Caco-2 (cell line): Measurements from ENCODE around the gene MAD2L2. TPM values are rescaled to one million over a fixed set of nuclear protein-coding genes. Genes with fewer than 3 reads are reported as not detected.
A peak's percentile ranks its signal among the peaks of the same experiment; 100 is the strongest.

Experiments
- BruUV-seq: library from RNA; stranded (reverse); fragments of 400-500 nt; replicated peaks from 2 replicates; lab custom pipeline; 2021; lab: Mats Ljungman, UMichigan
- CTCF ChIA-PET: fragments of 300-600 bp; sonication (Branson Sonifier 250); formaldehyde crosslinking; loops from one replicate; lab custom pipeline; 2022; ENCODE audit warnings: antibody characterized with exemption; lab: Charles Lee
- POLR2A ChIA-PET: fragments of 300-600 bp; sonication (Branson Sonifier 250); formaldehyde crosslinking; loops from one replicate; lab custom pipeline; 2022; ENCODE audit warnings: antibody characterized with exemption; lab: Charles Lee
- DNase-seq, 2 experiments: peaks; one replicate each; pipeline versions ENCODE4 v3.0.0 to v3.0.0-alpha.2; 2020 to 2022
- H3K27me3 ChIP-seq: replicated peaks from 2 replicates; pipeline ENCODE4 v1.6.0; 2011; ENCODE audit warnings: low read length; ENCODE audit not compliant: control insufficient read depth, insufficient read depth
- H3K36me3 ChIP-seq: 2 replicates; pipeline ENCODE4 v1.5.1; 2011; ENCODE audit warnings: low read length; ENCODE audit not compliant: control insufficient read depth, insufficient read depth
- H3K4me1 ChIP-seq: fragments of 250-450 bp; sonication (Bioruptor Pico); 2 replicates; pipeline ENCODE4 v1.5.1; 2020; ENCODE audit warnings: mild to moderate bottlenecking
- H3K4me3 ChIP-seq: 2 replicates; pipeline ENCODE4 v1.5.1; 2011; ENCODE audit warnings: low read depth, mild to moderate bottlenecking, control low read depth, low read length
- H3K9me3 ChIP-seq: fragments of 250-450 bp; sonication (Bioruptor Pico); 2 replicates; pipeline ENCODE4 v1.5.1; 2020; ENCODE audit warnings: mild to moderate bottlenecking, moderate library complexity
- H3K27ac Mint-ChIP-seq: one replicate; pipeline ENCODE4 v1.8.0; 2022; ENCODE audit warnings: mixed read lengths; ENCODE audit not compliant: unreplicated experiment
- H3K27me3 Mint-ChIP-seq: one replicate; pipeline ENCODE4 v1.8.0; 2022; ENCODE audit warnings: mixed read lengths; ENCODE audit not compliant: insufficient read depth, unreplicated experiment
- H3K36me3 Mint-ChIP-seq: one replicate; pipeline ENCODE4 v1.8.0; 2022; ENCODE audit warnings: mild to moderate bottlenecking, mixed read lengths; ENCODE audit not compliant: insufficient read depth, unreplicated experiment
- H3K4me1 Mint-ChIP-seq: one replicate; pipeline ENCODE4 v1.8.0; 2022; ENCODE audit warnings: low read depth, mixed read lengths; ENCODE audit not compliant: unreplicated experiment
- H3K4me3 Mint-ChIP-seq: one replicate; pipeline ENCODE4 v1.8.0; 2022; ENCODE audit warnings: mild to moderate bottlenecking, moderate library complexity, mixed read lengths; ENCODE audit not compliant: unreplicated experiment
- H3K9me3 Mint-ChIP-seq: one replicate; pipeline ENCODE4 v1.8.0; 2022; ENCODE audit warnings: mixed read lengths; ENCODE audit not compliant: unreplicated experiment
- CTCF ChIP-seq, 2 experiments: fragments of 200-600 bp in 1 of 2; IDR thresholded peaks; 1 replicate in 1 of 2; 2 replicates in 1 of 2; pipeline versions ENCODE4 v1.5.1 to v1.8.0; 2011 to 2022; ENCODE audit warnings: antibody characterized with exemption in 1 of 2, control low read depth in 1 of 2, inconsistent platforms in 1 of 2, low read depth in 1 of 2, low read length in 1 of 2, mild to moderate bottlenecking in 1 of 2, moderate library complexity in 1 of 2; ENCODE audit not compliant: insufficient read depth in 1 of 2, severe bottlenecking in 1 of 2, unreplicated experiment in 1 of 2
- intact Hi-C: fragments of 100-400 bp; cut with micrococcal nuclease; formaldehyde crosslinking; loops from one replicate; pipeline ENCODE4 v1.10.0; 2022; ENCODE audit not compliant: unreplicated experiment
- total RNA-seq: library from RNA; stranded (reverse); gene quantifications from 2 replicates; pipeline ENCODE4 v1.2.3, GENCODE V29; 2022

The MAD2L2 gene
- total RNA-seq, 1 experiment from 2014 or later: 49.9 TPM

GRCh38 chr1:11719313-11720032, 38.5 kb upstream of the MAD2L2 start:
- CTCF ChIA-PET: interaction anchor here (0.5 to 3.1 kb wide), 8 partner anchors 9 to 264 kb away, joined by 3 to 17 read pairs (median 4); partner anchors contain the start of genes AGTRAP, FBXO2 and FBXO6
- H3K9me3 Mint-ChIP-seq: no peaks in the 10 kb centered on the region

DNA sequence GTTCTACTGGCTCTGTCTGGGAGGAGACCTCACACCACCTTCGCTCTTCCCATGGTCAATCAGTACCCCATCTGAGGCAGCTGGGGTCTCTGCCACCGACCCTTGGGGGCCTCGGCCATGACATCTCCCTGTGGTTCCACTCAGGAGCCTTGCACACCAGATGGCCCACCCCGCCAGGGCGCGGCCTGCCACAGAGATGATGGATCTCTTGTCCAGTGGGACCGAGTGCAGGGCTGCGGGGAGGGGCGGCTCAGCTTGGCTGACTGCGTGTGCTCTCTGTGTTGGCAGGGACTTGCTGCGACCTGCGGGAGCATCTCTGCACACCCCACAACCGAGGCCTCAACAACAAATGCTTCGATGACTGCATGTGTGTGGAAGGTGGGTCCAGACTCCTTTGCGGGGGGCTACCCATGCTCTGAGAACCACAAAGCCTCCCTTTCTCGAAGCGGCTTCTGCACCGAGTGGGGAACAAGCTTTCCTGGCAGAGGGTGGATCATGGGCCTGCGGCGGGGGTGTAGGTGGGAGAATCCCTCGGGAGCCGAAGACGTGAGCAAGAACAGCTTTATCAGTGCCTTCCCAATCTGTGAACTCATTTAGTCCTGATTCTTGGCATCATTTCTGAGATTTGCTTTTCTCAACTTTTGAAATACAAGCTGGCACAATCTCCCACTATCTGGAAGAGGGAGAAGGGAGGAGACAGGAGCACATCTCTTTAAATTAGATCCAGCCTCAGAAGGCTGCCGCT, 34.1 kb upstream of the MAD2L2 start:
- no peaks in the 10 kb centered on the region for H3K9me3 ChIP-seq
- H3K27me3 ChIP-seq: no peaks in the 10 kb centered on the region
- H3K4me1 ChIP-seq: no peaks in the 10 kb centered on the region
- H3K27me3 Mint-ChIP-seq: no peaks in the 10 kb centered on the region
- H3K36me3 Mint-ChIP-seq: no peaks in the 10 kb centered on the region
- no TSS peak for BruUV-seq
- no peak for TF ChIP-seq CTCF (IDR thresholded peaks at IDR 0.05; ENCODE audit: insufficient read depth in 1 of 2, low read depth in 1 of 2, low read length in 1 of 2, severe bottlenecking in 1 of 2, unreplicated experiment in 1 of 2)
- no peaks in the 10 kb centered on the region for H3K4me1 Mint-ChIP-seq
- no peaks in the 10 kb centered on the region for H3K36me3 ChIP-seq
- H3K4me3 Mint-ChIP-seq: no peak overlapping the region
- no peak overlapping the region for H3K4me3 ChIP-seq
- ChIA-PET CTCF (interaction anchor here (0.8 kb wide), 1 partner anchor 51 kb away, joined by 3 read pairs; the partner anchor contains the start of gene FBXO6), POLR2A (no interaction called here)
- intact Hi-C loops: loop anchor here (5.0 kb wide), 1 partner anchor 63 kb away; the partner anchor contains the start of genes FBXO2 and FBXO44
- DNase-seq: no peak
- no peaks in the 10 kb centered on the region for H3K9me3 Mint-ChIP-seq
- H3K27ac Mint-ChIP-seq: no peak overlapping the region

More at GRCh38 chr1:11719313-11720032, 38.5 kb upstream of the MAD2L2 start:
- Histone ChIP-seq H3K4me1 (no peaks in the 10 kb centered on the region), H3K27me3 (no peaks in the 10 kb centered on the region), H3K4me3 (peak overlapping the region; percentile 34), H3K36me3 (no peaks in the 10 kb centered on the region), H3K9me3 (no peaks in the 10 kb centered on the region)
- BruUV-seq: no TSS peak
- DNase-seq: peak; percentile 39 to 62
- H3K27me3 Mint-ChIP-seq: no peaks in the 10 kb centered on the region
- no peaks in the 10 kb centered on the region for H3K4me1 Mint-ChIP-seq
- H3K27ac Mint-ChIP-seq: no peak overlapping the region
- intact Hi-C loops: loop anchor here (5.0 kb wide), 1 partner anchor 67 kb away; the partner anchor contains the start of genes FBXO2 and FBXO44
- H3K36me3 Mint-ChIP-seq: no peaks in the 10 kb centered on the region
- peak overlapping the region; percentile 72 for H3K4me3 Mint-ChIP-seq
- POLR2A ChIA-PET: no interaction called here
- peak; percentile 92 to 94 for TF ChIP-seq CTCF (IDR thresholded peaks at IDR 0.05; ENCODE audit: insufficient read depth in 1 of 2, low read depth in 1 of 2, low read length in 1 of 2, severe bottlenecking in 1 of 2, unreplicated experiment in 1 of 2)

DNA sequence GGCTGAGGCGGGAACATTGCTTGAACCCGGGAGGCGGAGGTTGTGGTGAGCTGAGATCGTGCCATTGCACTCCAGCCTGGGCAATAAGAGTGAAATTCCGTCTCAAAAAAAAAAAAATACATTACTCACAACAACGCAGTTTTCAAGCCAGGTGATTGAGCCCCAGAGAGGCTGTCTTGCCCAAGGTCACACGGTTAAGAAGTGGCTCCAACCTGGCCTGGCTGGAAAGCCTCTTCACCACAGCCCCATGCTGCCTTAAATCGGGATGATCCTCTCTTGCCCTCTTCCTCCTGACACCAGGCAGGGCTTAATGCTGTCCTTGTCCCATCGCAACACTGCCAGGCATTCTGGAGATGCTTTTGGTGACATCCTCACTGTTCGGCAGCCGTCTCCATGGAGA, 32.1 kb upstream of the MAD2L2 start:
- no TSS peak for BruUV-seq
- no peak overlapping the region for H3K4me3 ChIP-seq
- H3K9me3 ChIP-seq: no peaks in the 10 kb centered on the region
- no peak overlapping the region for H3K27ac Mint-ChIP-seq
- H3K4me1 Mint-ChIP-seq: peaks cover 4% of the 10 kb centered on the region
- ChIA-PET POLR2A (interaction anchor here (0.7 kb wide), 1 partner anchor 228 kb away, joined by 3 read pairs; no protein-coding TSS in a partner anchor), CTCF (no interaction called here)
- H3K27me3 Mint-ChIP-seq: no peaks in the 10 kb centered on the region
- intact Hi-C loops: no loop called here
- H3K4me1 ChIP-seq: no peaks in the 10 kb centered on the region
- H3K36me3 ChIP-seq: no peaks in the 10 kb centered on the region
- no peaks in the 10 kb centered on the region for H3K36me3 Mint-ChIP-seq
- no peaks in the 10 kb centered on the region for H3K9me3 Mint-ChIP-seq
- DNase-seq: no peak
- H3K4me3 Mint-ChIP-seq: no peak overlapping the region
- no peak for TF ChIP-seq CTCF (IDR thresholded peaks at IDR 0.05; ENCODE audit: insufficient read depth in 1 of 2, low read depth in 1 of 2, low read length in 1 of 2, severe bottlenecking in 1 of 2, unreplicated experiment in 1 of 2)
- no peaks in the 10 kb centered on the region for H3K27me3 ChIP-seq
